ENCODE measurements around the gene ODAD4.

DNA sequence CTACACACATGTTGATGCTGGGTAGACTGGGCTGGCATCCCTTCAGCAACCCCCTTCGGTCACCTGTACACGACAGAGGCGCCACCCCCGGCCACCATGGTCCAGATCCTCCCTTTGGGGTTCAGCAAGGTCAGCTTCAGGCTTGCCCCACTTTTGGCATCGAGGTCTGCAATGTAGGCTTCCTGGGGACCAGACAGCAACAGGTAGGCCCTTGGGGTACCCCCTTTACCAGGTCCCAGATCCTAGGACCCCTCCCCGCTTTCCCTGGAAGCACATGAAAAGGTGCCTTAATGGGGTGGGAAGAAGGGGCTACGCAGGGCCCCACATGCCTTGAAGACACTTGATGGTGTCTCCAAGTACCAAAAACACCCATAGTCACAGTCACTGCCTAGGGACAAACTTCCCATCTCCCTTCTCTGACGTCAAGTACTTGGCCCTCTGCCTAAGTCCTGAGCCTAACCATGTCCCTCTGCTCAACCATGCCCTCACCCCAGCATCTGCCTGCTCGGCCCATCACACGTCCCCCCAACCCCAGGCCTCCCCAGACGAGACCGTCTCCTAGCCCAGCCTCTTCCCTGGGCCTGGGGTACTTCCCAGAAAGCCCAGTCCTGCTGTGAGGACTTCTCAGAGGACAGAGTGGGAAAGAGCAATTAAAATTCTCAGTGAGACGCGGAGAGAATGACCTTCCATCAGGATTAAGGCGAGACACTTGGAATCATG, 23.8 kb upstream of the ODAD4 start:
- TF ChIP-seq, protein P1, sequence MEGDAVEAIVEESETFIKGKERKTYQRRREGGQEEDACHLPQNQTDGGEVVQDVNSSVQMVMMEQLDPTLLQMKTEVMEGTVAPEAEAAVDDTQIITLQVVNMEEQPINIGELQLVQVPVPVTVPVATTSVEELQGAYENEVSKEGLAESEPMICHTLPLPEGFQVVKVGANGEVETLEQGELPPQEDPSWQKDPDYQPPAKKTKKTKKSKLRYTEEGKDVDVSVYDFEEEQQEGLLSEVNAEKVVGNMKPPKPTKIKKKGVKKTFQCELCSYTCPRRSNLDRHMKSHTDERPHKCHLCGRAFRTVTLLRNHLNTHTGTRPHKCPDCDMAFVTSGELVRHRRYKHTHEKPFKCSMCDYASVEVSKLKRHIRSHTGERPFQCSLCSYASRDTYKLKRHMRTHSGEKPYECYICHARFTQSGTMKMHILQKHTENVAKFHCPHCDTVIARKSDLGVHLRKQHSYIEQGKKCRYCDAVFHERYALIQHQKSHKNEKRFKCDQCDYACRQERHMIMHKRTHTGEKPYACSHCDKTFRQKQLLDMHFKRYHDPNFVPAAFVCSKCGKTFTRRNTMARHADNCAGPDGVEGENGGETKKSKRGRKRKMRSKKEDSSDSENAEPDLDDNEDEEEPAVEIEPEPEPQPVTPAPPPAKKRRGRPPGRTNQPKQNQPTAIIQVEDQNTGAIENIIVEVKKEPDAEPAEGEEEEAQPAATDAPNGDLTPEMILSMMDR (conservative IDR thresholded peaks at IDR 0.05; ENCODE audit: low read depth, low read length), result no peak
- TF ChIP-seq EZH2 (IDR thresholded peaks at IDR 0.05; ENCODE audit: low read length, unreplicated experiment), result no peak
